Limb (tissue), 2 donors: ENCODE measurements around the gene UBE2J1.
"Not testable (repeated sequence)": the region's sequence is repeated elsewhere in the genome, so short reads cannot be mapped to it uniquely, and the experiment has no call there.

Experiments
- DNase-seq, 2 donors: peaks; one replicate each; pipeline ENCODE4 v3.0.0-alpha.2; 2016; ENCODE audit errors: extremely low spot score in 2 of 2

Gene UBE2J1

GRCh38 chr6:89352278-89353117 lies at the start of gene UBE2J1:
UBE2J1 (minus strand) TSS chr6:89352722; CDS start chr6:89352569, 153 bp downstream.
- DNase-seq = peak; percentile 79 to 91

DNA sequence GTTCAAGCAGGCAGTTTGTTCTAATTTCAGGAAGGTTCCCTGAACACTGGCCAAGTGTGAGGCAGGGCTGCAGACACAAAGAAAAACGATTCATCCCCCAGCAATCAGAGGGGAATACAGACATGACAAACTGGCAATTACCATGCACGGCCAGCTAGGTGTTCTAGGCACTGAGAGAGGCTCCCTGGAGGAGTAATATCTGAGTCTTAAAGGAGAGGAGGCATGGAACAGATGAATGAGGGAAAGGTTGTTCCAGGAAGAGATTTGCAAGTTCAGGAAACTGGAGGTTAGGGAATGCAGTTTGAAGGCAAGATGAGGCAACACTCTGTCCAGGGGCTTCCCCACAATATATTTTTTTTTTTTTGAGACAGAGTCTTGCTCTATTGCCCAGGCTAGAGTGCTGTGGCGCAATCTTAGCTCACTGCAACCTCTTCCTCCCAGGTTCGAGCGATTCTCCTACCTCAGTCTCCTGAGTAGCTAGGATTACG lies 48.4 kb upstream of the UBE2J1 start:
- DNase-seq = no peak

DNA sequence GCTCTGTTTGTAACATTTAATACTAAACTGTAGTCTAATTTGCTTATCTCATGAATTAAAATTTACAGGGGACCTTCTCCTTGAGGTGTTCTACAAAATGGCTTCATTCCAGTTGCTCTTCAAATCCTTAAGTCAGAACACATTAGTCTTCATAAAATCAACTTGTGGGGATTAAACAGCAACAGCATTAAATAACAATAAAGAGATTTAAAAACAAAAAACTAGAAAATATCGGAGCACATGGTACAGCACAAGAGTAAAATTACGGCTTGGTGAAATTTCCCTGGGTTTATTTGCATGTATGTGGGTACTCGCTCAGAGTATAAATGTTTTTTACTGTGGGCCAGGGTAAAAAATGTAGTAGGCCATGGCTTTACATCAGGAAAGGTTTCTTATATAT lies 47.5 kb upstream of the UBE2J1 start:
- no peak for DNase-seq

GRCh38 chr6:89398762-89399525 lies 46.4 kb upstream of the UBE2J1 start:
- no peak for DNase-seq

DNA sequence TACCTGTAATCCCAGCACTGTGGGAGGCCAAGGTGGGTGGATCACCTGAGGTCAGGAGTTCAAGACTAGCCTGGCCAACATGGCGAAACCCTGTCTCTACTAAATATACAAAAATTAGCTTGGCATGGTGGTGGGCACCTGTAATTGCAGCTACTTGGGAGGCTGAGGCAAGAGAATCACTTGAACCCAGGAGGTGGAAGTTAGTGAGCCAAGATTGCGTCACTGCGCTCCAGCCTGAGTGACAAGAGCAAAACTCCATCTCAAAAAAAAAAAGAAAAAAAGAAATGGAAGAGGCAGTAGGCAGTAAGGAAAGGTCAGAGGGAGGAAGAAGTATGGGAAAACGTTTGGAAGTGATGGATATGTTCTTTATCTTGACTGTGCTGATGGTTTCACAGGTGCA lies 45.4 kb upstream of the UBE2J1 start:
- not testable (repeated sequence) for DNase-seq

GRCh38 chr6:89393659-89394058 lies 41.1 kb upstream of the UBE2J1 start:
- DNase-seq = no peak

- DNase-seq = no peak
Observed at GRCh38 chr6:89392823-89393222, 40.3 kb upstream of the UBE2J1 start.

- no peak for DNase-seq
Observed at GRCh38 chr6:89388846-89389245, 36.3 kb upstream of the UBE2J1 start.

DNA sequence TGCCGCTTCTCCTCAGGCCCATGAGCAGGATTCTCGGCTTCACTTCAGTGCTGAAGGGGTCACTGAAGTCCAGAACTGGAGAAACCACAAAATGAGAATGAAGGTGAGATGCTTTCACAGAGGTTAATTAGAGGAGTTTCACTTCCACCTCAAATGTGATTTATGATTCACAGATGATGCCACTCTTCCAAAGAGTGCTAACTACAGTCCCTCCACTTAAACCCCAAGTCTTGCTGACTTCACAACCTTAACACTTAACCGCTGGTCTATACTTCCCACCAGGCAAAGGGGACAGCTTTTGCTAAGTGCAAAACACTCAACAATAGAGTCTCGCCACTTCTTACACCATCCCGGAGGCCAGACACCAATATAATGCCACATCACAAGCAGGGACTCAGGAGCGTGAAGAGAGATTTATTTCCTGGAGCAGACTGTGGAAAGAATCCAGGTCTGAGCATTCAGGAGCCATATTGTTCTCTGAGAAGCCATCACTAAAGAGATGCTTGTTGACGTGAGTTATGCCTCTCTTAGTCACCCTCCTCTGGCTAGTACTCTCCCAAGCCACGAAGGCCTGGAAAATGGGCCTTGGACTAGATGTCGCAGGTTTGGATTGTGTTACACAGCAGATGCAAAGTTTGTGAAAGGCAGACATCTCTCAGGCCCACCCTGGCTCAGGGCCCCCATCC lies 35.1 kb upstream of the UBE2J1 start:
- no peak for DNase-seq

DNA sequence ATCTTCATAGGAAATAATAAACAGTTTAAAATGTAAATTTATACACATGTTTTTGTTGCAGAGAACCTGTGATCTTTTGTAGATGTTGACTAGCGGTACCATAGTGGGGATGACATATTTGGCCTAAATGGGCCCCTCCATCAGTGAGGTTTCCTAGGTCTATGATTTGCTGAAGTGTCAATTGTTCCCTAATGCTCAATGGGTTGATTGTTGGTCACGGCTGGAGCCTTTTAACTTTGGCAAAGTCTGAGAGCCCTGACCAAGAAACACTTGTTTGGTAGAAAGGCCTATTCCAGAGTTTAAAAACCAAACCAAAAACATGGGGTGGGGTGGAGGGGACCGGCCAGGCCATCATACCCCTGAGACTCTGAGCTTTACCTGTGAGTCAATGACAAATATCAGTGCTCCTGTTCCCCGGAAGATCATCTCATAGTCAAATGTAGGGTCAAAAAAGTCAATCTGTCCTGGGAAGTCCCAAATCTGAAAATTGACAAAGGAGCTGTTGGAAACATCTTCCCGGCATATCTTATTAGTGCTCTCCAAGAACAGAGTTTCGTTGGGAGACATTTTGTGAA lies 34.5 kb upstream of the UBE2J1 start:
- no peak for DNase-seq

DNA sequence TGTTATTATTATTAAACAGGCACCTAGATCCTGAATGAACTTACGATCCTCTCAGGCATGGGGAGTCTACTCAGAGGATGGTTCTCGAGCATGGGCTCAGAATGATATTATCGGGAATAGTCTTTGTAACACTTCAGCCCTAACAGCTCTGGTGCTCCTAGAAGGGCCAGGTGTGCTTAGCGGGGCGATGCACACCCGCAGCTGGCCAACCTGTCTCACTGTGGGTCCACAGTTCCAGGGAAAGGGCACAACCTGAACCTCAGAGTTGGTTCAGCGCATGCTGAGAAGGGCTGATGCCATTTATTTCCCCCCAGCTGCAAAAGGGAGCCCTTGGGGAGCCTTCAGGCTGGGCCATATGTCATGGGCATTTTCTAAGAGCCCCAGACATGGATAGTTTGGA lies 33.3 kb upstream of the UBE2J1 start:
- no peak for DNase-seq

GRCh38 chr6:89385156-89385667 lies 32.7 kb upstream of the UBE2J1 start:
- peak; percentile 24 to 40 for DNase-seq

GRCh38 chr6:89381031-89381430 lies 28.5 kb upstream of the UBE2J1 start:
- no peak for DNase-seq

DNA sequence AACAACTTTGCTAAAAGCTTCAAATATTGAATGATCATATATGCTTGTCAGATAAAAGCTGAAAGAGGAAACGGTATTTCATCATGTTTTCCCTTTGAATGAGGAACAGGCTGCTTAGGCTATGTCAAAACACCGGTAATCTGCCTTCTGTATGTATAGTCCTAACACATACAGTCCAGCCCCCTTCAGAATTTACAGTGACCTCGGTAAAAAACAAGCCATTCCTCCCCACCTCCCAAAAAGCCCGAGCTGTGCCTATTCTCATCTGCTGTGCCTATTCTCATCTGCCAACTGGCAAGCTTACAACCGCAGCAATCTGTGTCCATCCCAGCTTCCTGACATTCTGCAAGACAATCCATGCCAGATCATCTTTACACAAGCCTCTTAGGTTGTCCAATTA lies 26.8 kb upstream of the UBE2J1 start:
- DNase-seq = no peak

- DNase-seq = no peak
Observed at GRCh38 chr6:89378628-89379027, 26.1 kb upstream of the UBE2J1 start.

GRCh38 chr6:89375427-89376267 lies 23.1 kb upstream of the UBE2J1 start:
- DNase-seq = peak in 1 of 2 donors; percentile 40

GRCh38 chr6:89372506-89372901 lies 20.0 kb upstream of the UBE2J1 start:
- DNase-seq = no peak

GRCh38 chr6:89371849-89372505 lies 19.5 kb upstream of the UBE2J1 start:
- DNase-seq = peak; percentile 43 to 69

- DNase-seq = no peak
Observed at GRCh38 chr6:89368999-89369398, 16.5 kb upstream of the UBE2J1 start.

GRCh38 chr6:89368107-89368506 lies 15.6 kb upstream of the UBE2J1 start:
- peak; percentile 75 to 79 for DNase-seq
